H9 (cell line): ENCODE measurements around the gene ZNF737. TPM values are rescaled to one million over a fixed set of nuclear protein-coding genes. Genes with fewer than 3 reads are reported as not detected.
"Not testable (repeated sequence)": the region's sequence is repeated elsewhere in the genome, so short reads cannot be mapped to it uniquely, and the experiment has no call there.

Source experiments
- DNase-seq: peaks from one replicate; pipeline ENCODE4 v3.0.0-alpha.2; 2017
- H2AFZ ChIP-seq: one replicate; pipeline ENCODE4 v1.6.1; 2013; ENCODE audit warnings: mild to moderate bottlenecking, low read length, control low read depth, moderate library complexity
- H2AK5ac ChIP-seq: 2 replicates; pipeline ENCODE4 v1.6.1; 2013; ENCODE audit warnings: low read length, control low read depth, mixed read lengths; ENCODE audit not compliant: insufficient read length
- H2BK120ac ChIP-seq: one replicate; pipeline ENCODE4 v1.6.1; 2013; ENCODE audit warnings: low read depth, mild to moderate bottlenecking, low read length, control low read depth, inconsistent platforms; ENCODE audit not compliant: poor library complexity, severe bottlenecking
- H2BK12ac ChIP-seq: 2 replicates; pipeline ENCODE4 v1.6.1; 2013; ENCODE audit warnings: low read length, control low read depth, mixed read lengths, low read depth; ENCODE audit not compliant: insufficient read length
- H2BK15ac ChIP-seq: 2 replicates; pipeline ENCODE4 v1.6.1; 2013; ENCODE audit warnings: low read depth, low read length, control low read depth
- H2BK20ac ChIP-seq: one replicate; pipeline ENCODE4 v1.6.1; 2013; ENCODE audit warnings: low read depth, mild to moderate bottlenecking, low read length, control low read depth, inconsistent platforms; ENCODE audit not compliant: poor library complexity, severe bottlenecking
- H2BK5ac ChIP-seq: 2 replicates; pipeline ENCODE4 v1.6.1; 2013; ENCODE audit warnings: low read length, control low read depth, mixed read lengths; ENCODE audit not compliant: insufficient read length
- H3K14ac ChIP-seq: 2 replicates; pipeline ENCODE4 v1.6.1; 2013; ENCODE audit warnings: low read length, control low read depth; ENCODE audit not compliant: insufficient read depth
- H3K18ac ChIP-seq: 2 replicates; pipeline ENCODE4 v1.6.1; 2013; ENCODE audit warnings: low read depth, mild to moderate bottlenecking, mixed read lengths, low read length, control low read depth; ENCODE audit not compliant: insufficient read length
- H3K23ac ChIP-seq: 2 replicates; pipeline ENCODE4 v1.6.1; 2013; ENCODE audit warnings: low read length, control low read depth, mixed read lengths, low read depth; ENCODE audit not compliant: insufficient read length
- H3K23me2 ChIP-seq: 2 replicates; pipeline ENCODE4 v1.6.1; 2013; ENCODE audit warnings: low read depth, mild to moderate bottlenecking, mixed read lengths, low read length, control low read depth; ENCODE audit not compliant: insufficient read length, poor library complexity, severe bottlenecking
- H3K27ac ChIP-seq: 2 replicates; pipeline ENCODE4 v1.5.1; 2013; ENCODE audit warnings: low read length, control low read depth, mixed read lengths, low read depth; ENCODE audit not compliant: insufficient read length
- H3K27me3 ChIP-seq: 2 replicates; pipeline ENCODE4 v1.6.1; 2013; ENCODE audit warnings: low read length, control low read depth, inconsistent platforms; ENCODE audit not compliant: insufficient read depth
- H3K4ac ChIP-seq: 2 replicates; pipeline ENCODE4 v1.6.1; 2013; ENCODE audit warnings: low read depth, mild to moderate bottlenecking, control low read depth, inconsistent platforms, low read length, moderate library complexity
- H3K4me1 ChIP-seq: 2 replicates; pipeline ENCODE4 v1.6.1; 2013; ENCODE audit warnings: low read length, control low read depth, inconsistent platforms; ENCODE audit not compliant: insufficient read depth
- H3K4me2 ChIP-seq: 2 replicates; pipeline ENCODE4 v1.6.1; 2013; ENCODE audit warnings: low read length, control low read depth, mixed read lengths; ENCODE audit not compliant: insufficient read length, insufficient read depth
- H3K56ac ChIP-seq: 2 replicates; pipeline ENCODE4 v1.6.1; 2013; ENCODE audit warnings: low read depth, mild to moderate bottlenecking, mixed read lengths, low read length, control low read depth; ENCODE audit not compliant: insufficient read length
- H3K79me1 ChIP-seq: 2 replicates; pipeline ENCODE4 v1.6.1; 2013; ENCODE audit warnings: low read depth, mild to moderate bottlenecking, moderate library complexity, low read length, control low read depth, inconsistent platforms; ENCODE audit not compliant: insufficient read depth, poor library complexity, severe bottlenecking
- H3K79me2 ChIP-seq: 2 replicates; pipeline ENCODE4 v1.6.1; 2013; ENCODE audit warnings: low read length, control low read depth, inconsistent platforms; ENCODE audit not compliant: insufficient read depth
- H3K9ac ChIP-seq: 2 replicates; pipeline ENCODE4 v1.6.1; 2013; ENCODE audit warnings: low read length, control low read depth, mixed read lengths; ENCODE audit not compliant: insufficient read length; ENCODE audit errors: extremely low read depth
- H3K9me3 ChIP-seq: one replicate; pipeline ENCODE4 v1.6.1; 2013; ENCODE audit warnings: low read depth, low read length, inconsistent platforms; ENCODE audit not compliant: control insufficient read depth
- H3T11ph ChIP-seq: one replicate; pipeline ENCODE4 v1.6.1; 2013; ENCODE audit warnings: mild to moderate bottlenecking, low read length, control low read depth, inconsistent platforms
- H4K20me1 ChIP-seq: one replicate; pipeline ENCODE4 v1.6.1; 2013; ENCODE audit not compliant: control insufficient read depth, insufficient read length, insufficient read depth
- H4K5ac ChIP-seq: 2 replicates; pipeline ENCODE4 v1.6.1; 2013; ENCODE audit warnings: low read depth, mild to moderate bottlenecking, mixed read lengths, low read length, control low read depth; ENCODE audit not compliant: insufficient read length
- H4K8ac ChIP-seq: replicated peaks from 2 replicates; pipeline ENCODE4 v1.6.1; 2013; ENCODE audit warnings: low read length, control low read depth, mixed read lengths, low read depth; ENCODE audit not compliant: insufficient read length
- H4K91ac ChIP-seq: 2 replicates; pipeline ENCODE4 v1.6.1; 2013; ENCODE audit warnings: low read depth, mild to moderate bottlenecking, moderate library complexity, mixed read lengths, low read length, control low read depth; ENCODE audit not compliant: insufficient read length
- H3K27ac Mint-ChIP-seq, 3 experiments: 2 replicates in 2 of 3; 3 replicates in 1 of 3; pipeline ENCODE4 v1.8.0; 2020 to 2021; ENCODE audit warnings: mixed read lengths in 3 of 3, mild to moderate bottlenecking in 1 of 3, moderate library complexity in 1 of 3
- H3K27me3 Mint-ChIP-seq: 2 replicates; pipeline ENCODE4 v1.8.0; 2021; ENCODE audit warnings: low read depth, mild to moderate bottlenecking, moderate library complexity, mixed read lengths
- H3K36me3 Mint-ChIP-seq, 3 experiments: 2 replicates in 2 of 3; 3 replicates in 1 of 3; pipeline ENCODE4 v1.8.0; 2020 to 2021; ENCODE audit warnings: low read depth in 3 of 3, mixed read lengths in 3 of 3; ENCODE audit not compliant: insufficient read depth in 1 of 3
- H3K4me1 Mint-ChIP-seq, 2 experiments: 2 replicates each; pipeline ENCODE4 v1.8.0; 2020; ENCODE audit warnings: mixed read lengths in 2 of 2
- H3K4me3 Mint-ChIP-seq, 2 experiments: 2 replicates in 1 of 2; 3 replicates in 1 of 2; pipeline ENCODE4 v1.8.0; 2020 to 2021; ENCODE audit warnings: mild to moderate bottlenecking in 2 of 2, mixed read lengths in 2 of 2, moderate library complexity in 1 of 2
- H3K9me3 Mint-ChIP-seq, 2 experiments: 2 replicates in 1 of 2; 3 replicates in 1 of 2; pipeline ENCODE4 v1.8.0; 2020; ENCODE audit warnings: mild to moderate bottlenecking in 2 of 2, mixed read lengths in 2 of 2, moderate library complexity in 1 of 2
- CTCF ChIP-seq: fragments of 200-600 bp; sonication (generic); conservative IDR thresholded peaks from 3 replicates; pipeline ENCODE4 v1.8.0; 2021; ENCODE audit warnings: antibody characterized with exemption, mild to moderate bottlenecking
- WGBS: extraction: QIAGEN DNeasy Blood & Tissue Kit; methylation state at CpG from one replicate; pipeline ENCODE4 v1.1.7; 2013; ENCODE audit warnings: missing lambda C conversion rate, low lambda C conversion rate, mixed read lengths; ENCODE audit not compliant: insufficient read length; ENCODE audit errors: extremely low coverage; 5-methylcytosine and 5-hydroxymethylcytosine counted together
- long read RNA-seq: library from polyadenylated mRNA; unstranded; transcript quantifications from one replicate; pipeline ENCODE4 v2.0.0, GENCODE V29; 2020
- total RNA-seq: library from RNA; stranded (reverse); gene quantifications from 2 replicates; pipeline ENCODE4 v1.2.1, GENCODE V29; 2021

ZNF737 gene
- 14.1 and 14.3 TPM in 2 replicates for total RNA-seq
- long read RNA-seq, transcript ZNF737-201 (4 exons, 2,867 nt): major isoform, 17 of 29 reads
- long read RNA-seq, partial matches to known transcripts: 1 of 29 reads
- long read RNA-seq, other reads (novel, unspliced or antisense): 11 of 29 reads

GRCh38 chr19:20565321-20566018 is at the start of gene ZNF737:
Gene ZNF737 (minus strand): TSS chr19:20565781. CDS start chr19:20565640, 141 bp downstream.
- Histone ChIP-seq H3K4ac (no peak within 1 kb of the TSS), H3K23me2 (no peaks in the 10 kb centered on the region), H3K9me3 (no peaks in the 10 kb centered on the region), H3K18ac (peak within 1 kb of the TSS; percentile 81), H2BK5ac (no peak within 1 kb of the TSS), H3T11ph (no peak within 1 kb of the TSS), H3K4me1 (no peaks in the 10 kb centered on the region), H4K20me1 (no peaks in the 10 kb centered on the region), H4K8ac (no peak within 1 kb of the TSS), H3K4me2 (peak within 1 kb of the TSS; percentile 88), H2BK15ac (no peak within 1 kb of the TSS), H4K5ac (peak within 1 kb of the TSS; percentile 68), H2BK120ac (no peak within 1 kb of the TSS), H3K79me2 (no peaks in the 10 kb centered on the region; the same call in 1 of the 2 replicates), H2AFZ (no peak within 1 kb of the TSS), H2AK5ac (no peak within 1 kb of the TSS), H3K9ac (peak within 1 kb of the TSS; percentile 92), H4K91ac (no peak within 1 kb of the TSS), H3K79me1 (peaks cover 2% of the 10 kb centered on the region), H3K23ac (no peak within 1 kb of the TSS), H2BK12ac (no peak within 1 kb of the TSS), H3K27ac (peak within 1 kb of the TSS; percentile 37), H3K14ac (peak within 1 kb of the TSS; percentile 95), H2BK20ac (no peak within 1 kb of the TSS), H3K27me3 (no peaks in the 10 kb centered on the region), H3K56ac (no peak within 1 kb of the TSS)
- TF ChIP-seq CTCF: peak; percentile 42; the same call in 2 of the 3 replicates
- peaks cover 30 to 34% (median 34%) of the 10 kb centered on the region in 3 experiments for H3K36me3 Mint-ChIP-seq
- H3K4me1 Mint-ChIP-seq: peaks cover 7 to 12% of the 10 kb centered on the region in 2 experiments; a peak in 2 of 4 replicates
- no peaks in the 10 kb centered on the region for H3K27me3 Mint-ChIP-seq
- peaks cover 21 to 51% of the 10 kb centered on the region in 2 experiments for H3K9me3 Mint-ChIP-seq
- peak within 1 kb of the TSS; percentile 95 to 99 (median 98) for H3K27ac Mint-ChIP-seq
- no CpG with 5 or more reads among the region's 28 CpGs for WGBS
- DNase-seq: peak; percentile 96
- peak within 1 kb of the TSS; percentile 98 to 99 for H3K4me3 Mint-ChIP-seq

- H2AFZ ChIP-seq, H3K9me3 ChIP-seq, H3K27ac Mint-ChIP-seq, H3K14ac ChIP-seq, H3K9ac ChIP-seq, H2BK15ac ChIP-seq, DNase-seq, H2AK5ac ChIP-seq, H3K36me3 Mint-ChIP-seq, H3K27ac ChIP-seq, H3K4me1 Mint-ChIP-seq, H4K5ac ChIP-seq, H3K4me3 Mint-ChIP-seq, H2BK5ac ChIP-seq, H3K4ac ChIP-seq, H4K91ac ChIP-seq, H2BK12ac ChIP-seq, H3K23ac ChIP-seq, H4K20me1 ChIP-seq, H2BK20ac ChIP-seq, H3K27me3 ChIP-seq, H3T11ph ChIP-seq, H3K56ac ChIP-seq, H2BK120ac ChIP-seq, H3K79me2 ChIP-seq, H3K23me2 ChIP-seq, H3K18ac ChIP-seq, H3K27me3 Mint-ChIP-seq, H3K4me2 ChIP-seq, H4K8ac ChIP-seq, H3K79me1 ChIP-seq, H3K4me1 ChIP-seq: not testable (repeated sequence)
- H3K9me3 Mint-ChIP-seq: peaks cover 41 to 54% of the 10 kb centered on the region in 2 experiments
- WGBS: no CpG with 5 or more reads among the region's 4 CpGs
Measured at GRCh38 chr19:20614971-20615370, 49.4 kb upstream of the ZNF737 start.
